Thoracic aorta (tissue), 2 donors: ENCODE data around the gene DEPP1. TPM values are rescaled to one million over a fixed set of nuclear protein-coding genes. Genes with fewer than 3 reads are reported as not detected.

Source experiments
- ATAC-seq: fragments of 150-250 bp; one replicate; pipeline ENCODE4 v1.8.0; 2017; ENCODE audit warnings: low read depth; ENCODE audit not compliant: insufficient number of reproducible peaks, low FRiP score
- DNase-seq: peaks from one replicate; pipeline ENCODE4 v3.0.0-alpha.2; 2020; ENCODE audit warnings: low spot score
- H3K27ac ChIP-seq, 2 donors: fragments of 200-600 bp; sonication (generic); 1 replicate in 1 of 2; 2 replicates in 1 of 2; pipeline ENCODE4 v1.5.1; 2016; ENCODE audit warnings: mild to moderate bottlenecking in 2 of 2, moderate library complexity in 2 of 2
- H3K27me3 ChIP-seq: fragments of 200-600 bp; sonication (generic); replicated peaks from 2 replicates; pipeline ENCODE4 v1.6.0; 2016; ENCODE audit warnings: mild to moderate bottlenecking; ENCODE audit not compliant: insufficient read depth
- H3K36me3 ChIP-seq: fragments of 200-600 bp; sonication (generic); one replicate; pipeline ENCODE4 v1.5.1; 2016
- H3K4me1 ChIP-seq, 2 donors: fragments of 200-600 bp; sonication (generic); 1 replicate in 1 of 2; 2 replicates in 1 of 2; pipeline versions ENCODE4 v1.5.1 to v1.6.0; 2016; ENCODE audit warnings: low read depth in 2 of 2, mild to moderate bottlenecking in 1 of 2; ENCODE audit not compliant: control insufficient read depth in 1 of 2
- H3K4me3 ChIP-seq: fragments of 200-600 bp; sonication (generic); 2 replicates; pipeline ENCODE4 v1.5.1; 2016; ENCODE audit warnings: mild to moderate bottlenecking
- H3K9me3 ChIP-seq: fragments of 200-600 bp; sonication (generic); 2 replicates; pipeline ENCODE4 v1.5.1; 2016
- total RNA-seq, 2 donors: library from RNA; depleted of rRNA; stranded (reverse); fragments of >200 nt; gene quantifications; one replicate each; pipeline versions ENCODE4 v1.1.0 to v1.2.3, GENCODE V29; 2016
- TF ChIP-seq, protein P1 (sequence below): fragments of 200-600 bp; sonication (generic); IDR thresholded peaks from one replicate; pipeline ENCODE4 v1.5.1; 2019; ENCODE audit warnings: antibody characterized with exemption

Gene DEPP1
- total RNA-seq, 2 donors from 2014 or later, result 473 to 661 TPM

DNA sequence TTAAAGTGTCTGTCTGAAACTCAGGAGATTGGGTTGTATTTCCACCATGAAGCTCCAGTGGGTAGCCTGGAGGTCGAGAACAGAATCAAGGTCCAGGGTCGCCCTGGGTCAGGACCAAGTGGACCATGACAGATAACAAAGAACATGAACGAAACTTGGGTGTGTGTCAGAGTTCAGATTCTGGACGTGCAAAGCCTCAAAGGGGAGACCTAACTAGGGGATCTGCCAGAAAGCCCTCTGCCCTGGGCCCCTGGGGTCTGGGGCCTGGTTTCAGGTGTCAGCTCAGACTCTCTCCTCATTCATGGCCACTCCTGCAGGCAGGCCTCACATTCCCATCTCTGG lies 17.4 kb downstream of the DEPP1 start:
- TF ChIP-seq, protein P1, sequence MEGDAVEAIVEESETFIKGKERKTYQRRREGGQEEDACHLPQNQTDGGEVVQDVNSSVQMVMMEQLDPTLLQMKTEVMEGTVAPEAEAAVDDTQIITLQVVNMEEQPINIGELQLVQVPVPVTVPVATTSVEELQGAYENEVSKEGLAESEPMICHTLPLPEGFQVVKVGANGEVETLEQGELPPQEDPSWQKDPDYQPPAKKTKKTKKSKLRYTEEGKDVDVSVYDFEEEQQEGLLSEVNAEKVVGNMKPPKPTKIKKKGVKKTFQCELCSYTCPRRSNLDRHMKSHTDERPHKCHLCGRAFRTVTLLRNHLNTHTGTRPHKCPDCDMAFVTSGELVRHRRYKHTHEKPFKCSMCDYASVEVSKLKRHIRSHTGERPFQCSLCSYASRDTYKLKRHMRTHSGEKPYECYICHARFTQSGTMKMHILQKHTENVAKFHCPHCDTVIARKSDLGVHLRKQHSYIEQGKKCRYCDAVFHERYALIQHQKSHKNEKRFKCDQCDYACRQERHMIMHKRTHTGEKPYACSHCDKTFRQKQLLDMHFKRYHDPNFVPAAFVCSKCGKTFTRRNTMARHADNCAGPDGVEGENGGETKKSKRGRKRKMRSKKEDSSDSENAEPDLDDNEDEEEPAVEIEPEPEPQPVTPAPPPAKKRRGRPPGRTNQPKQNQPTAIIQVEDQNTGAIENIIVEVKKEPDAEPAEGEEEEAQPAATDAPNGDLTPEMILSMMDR, result no peak
- ATAC-seq, result no peak
- Histone ChIP-seq H3K4me3 (peak overlapping the region; percentile 79), H3K9me3 (no peaks in the 10 kb centered on the region), H3K36me3 (no peaks in the 10 kb centered on the region), H3K27ac (no peak overlapping the region), H3K27me3 (no peaks in the 10 kb centered on the region), H3K4me1 (peaks cover 36 to 69% of the 10 kb centered on the region in 2 donors)
- DNase-seq, result no peak

DNA sequence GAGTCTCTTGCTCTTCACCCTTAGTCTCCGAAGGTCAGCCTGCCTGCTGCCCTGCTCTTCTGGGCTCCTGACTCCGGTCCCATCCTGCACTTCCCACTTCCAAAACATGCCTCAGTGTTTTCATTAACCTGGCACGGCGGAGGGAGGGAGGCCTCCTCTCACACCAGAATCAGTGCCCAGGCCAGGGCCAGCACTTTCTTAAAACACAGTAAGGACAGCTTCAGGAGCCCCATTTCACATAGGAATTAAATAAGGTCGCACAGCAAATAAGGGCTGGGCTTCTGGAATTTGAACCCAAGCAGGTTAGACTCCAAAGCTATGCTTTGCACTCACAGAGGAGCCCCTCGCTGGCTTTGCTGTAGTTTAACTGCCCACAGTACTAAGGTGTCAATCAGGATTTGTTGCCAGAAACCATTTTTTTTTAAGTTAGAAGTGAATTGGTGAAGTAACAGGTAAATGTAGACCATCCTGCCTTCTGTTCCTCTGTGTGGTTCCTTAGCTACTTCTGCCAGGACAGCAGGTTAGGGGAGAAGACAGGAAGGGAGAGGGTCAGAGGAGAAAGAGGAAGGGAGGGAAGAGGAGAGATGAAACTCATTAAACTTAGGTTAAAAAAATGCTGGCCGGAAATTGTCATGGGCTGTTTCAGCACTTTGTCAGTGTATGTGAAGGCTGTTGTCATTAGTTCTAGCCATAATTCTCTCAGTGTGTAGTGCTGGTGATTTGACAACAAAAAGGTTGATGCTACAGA lies 18.0 kb downstream of the DEPP1 start:
- peak overlapping the region; percentile 79 for H3K4me3 ChIP-seq
- no peaks in the 10 kb centered on the region for H3K9me3 ChIP-seq
- H3K4me1 ChIP-seq, result peaks cover 32 to 69% of the 10 kb centered on the region in 2 donors
- DNase-seq (no peak), ATAC-seq (no peak)
- H3K36me3 ChIP-seq, result no peaks in the 10 kb centered on the region
- H3K27ac ChIP-seq, result peak overlapping the region; percentile 10 to 65
- H3K27me3 ChIP-seq, result no peaks in the 10 kb centered on the region
- TF ChIP-seq, protein P1, result no peak

- peaks cover 28 to 69% of the 10 kb centered on the region in 2 donors for H3K4me1 ChIP-seq
- TF ChIP-seq, protein P1, result no peak
- H3K27ac ChIP-seq, result peak overlapping the region; percentile 39 to 65
- H3K4me3 ChIP-seq, result peak overlapping the region; percentile 79
- ATAC-seq (no peak), DNase-seq (no peak)
- no peaks in the 10 kb centered on the region for H3K36me3 ChIP-seq
- H3K9me3 ChIP-seq, result no peaks in the 10 kb centered on the region
- no peaks in the 10 kb centered on the region for H3K27me3 ChIP-seq
Measured at GRCh38 chr10:44960088-44960460, 18.5 kb downstream of the DEPP1 start.

GRCh38 chr10:44959247-44960087 lies 19.1 kb downstream of the DEPP1 start, which contains the start of gene RASSF4:
RASSF4 (plus strand) TSS chr10:44959802; CDS start chr10:44970203, 10,401 bp downstream.
- Histone ChIP-seq H3K27me3 (no peaks in the 10 kb centered on the region), H3K9me3 (no peaks in the 10 kb centered on the region), H3K4me1 (peaks cover 23 to 63% of the 10 kb centered on the region in 2 donors), H3K4me3 (peak within 1 kb of the TSS; percentile 79), H3K36me3 (no peaks in the 10 kb centered on the region), H3K27ac (peak within 1 kb of the TSS; percentile 74 to 88)
- TF ChIP-seq, protein P1, result peak; percentile 12
- ATAC-seq, result peak; percentile 57
- no peak for DNase-seq

DNA sequence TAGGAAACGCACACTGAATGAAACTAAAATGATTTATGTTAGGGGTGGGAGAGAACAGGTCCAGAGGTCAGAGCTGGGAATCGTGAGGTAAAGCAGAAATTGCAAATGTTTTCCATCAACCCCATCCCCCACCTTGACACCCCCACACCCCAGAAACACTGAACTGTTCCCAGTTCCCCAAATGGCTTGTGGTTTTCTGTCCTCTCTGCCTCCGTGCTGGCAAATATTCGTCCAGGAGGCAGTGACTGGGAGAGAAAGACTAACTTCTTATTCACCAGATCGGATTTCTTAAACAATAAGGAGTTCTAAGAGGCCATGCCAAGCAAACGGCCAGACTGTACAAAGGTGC lies 19.7 kb downstream of the DEPP1 start:
- no peaks in the 10 kb centered on the region for H3K27me3 ChIP-seq
- H3K36me3 ChIP-seq, result no peaks in the 10 kb centered on the region
- ATAC-seq, result no peak
- no peak for DNase-seq
- peaks cover 17 to 57% of the 10 kb centered on the region in 2 donors for H3K4me1 ChIP-seq
- H3K9me3 ChIP-seq, result no peaks in the 10 kb centered on the region
- peak overlapping the region; percentile 79 for H3K4me3 ChIP-seq
- TF ChIP-seq, protein P1, result no peak
- peak overlapping the region; percentile 74 to 88 for H3K27ac ChIP-seq
